HepG2 (cell line): ENCODE results near the gene PLA2G4D. TPM values are rescaled to one million over a fixed set of nuclear protein-coding genes. Genes with fewer than 3 reads are reported as not detected.
A peak's percentile ranks its signal among the peaks of the same experiment; 100 is the strongest.

Experiments used
- CREB1 ChIP-seq, 2 experiments: fragments of 450-650 bp in 1 of 2; IDR thresholded peaks; 2 replicates each; pipeline ENCODE4 v1.6.1; 2016 to 2017; ENCODE audit warnings: control low read depth in 1 of 2, mild to moderate bottlenecking in 1 of 2, missing compliant biosample characterization in 1 of 2, missing genetic modification characterization in 1 of 2
- MAFK ChIP-seq, 2 experiments: IDR thresholded peaks in 1 of 2; conservative IDR thresholded peaks in 1 of 2; 2 replicates each; pipeline ENCODE4 v1.6.1; 2011; ENCODE audit warnings: improper control_type of control experiment in 2 of 2, low read length in 2 of 2
- MED1 ChIP-seq: sonication (generic); formaldehyde crosslinking; IDR thresholded peaks from 2 replicates; pipeline ENCODE4 v1.4.0; 2020; ENCODE audit warnings: missing genetic modification reagents
- MXD4 ChIP-seq: IDR thresholded peaks from 2 replicates; pipeline ENCODE4 v1.6.1; 2016; ENCODE audit warnings: mild to moderate bottlenecking, missing biosample characterization, missing genetic modification reagents
- NPAS2 ChIP-seq: sonication (generic); formaldehyde crosslinking; IDR thresholded peaks from 2 replicates; pipeline ENCODE4 v1.8.0; 2022; ENCODE audit warnings: mild to moderate bottlenecking, missing genetic modification reagents, borderline replicate concordance
- RBFOX2 ChIP-seq: fragments of 200-400 bp; formaldehyde crosslinking; IDR thresholded peaks from 2 replicates; pipeline ENCODE4 v1.6.1; 2017; ENCODE audit warnings: low read depth, mild to moderate bottlenecking, low read length
- SOX6 ChIP-seq, 2 experiments: fragments of 450-650 bp in 1 of 2; sonication (generic) in 1 of 2; formaldehyde crosslinking in 1 of 2; IDR thresholded peaks; 2 replicates each; pipeline versions ENCODE4 v1.4.0 to v1.6.1; 2017 to 2020; ENCODE audit warnings: antibody characterized with exemption in 1 of 2, mild to moderate bottlenecking in 1 of 2, missing genetic modification reagents in 1 of 2
- YEATS2 ChIP-seq: sonication (generic); formaldehyde crosslinking; IDR thresholded peaks from 2 replicates; pipeline ENCODE4 v1.4.0; 2020; ENCODE audit warnings: missing genetic modification reagents, borderline replicate concordance
- ZBTB20 ChIP-seq: sonication (generic); formaldehyde crosslinking; IDR thresholded peaks from 2 replicates; pipeline ENCODE4 v1.8.1; 2023; ENCODE audit warnings: missing genetic modification reagents, low read depth, mild to moderate bottlenecking, borderline replicate concordance
- ZFX ChIP-seq: sonication (generic); formaldehyde crosslinking; IDR thresholded peaks from 2 replicates; pipeline ENCODE4 v1.4.0; 2020; ENCODE audit warnings: mild to moderate bottlenecking, low read depth, missing genetic modification reagents, moderate library complexity
- ZNF160 ChIP-seq: sonication (generic); formaldehyde crosslinking; IDR thresholded peaks from 2 replicates; pipeline ENCODE4 v1.8.0; 2022; ENCODE audit warnings: mild to moderate bottlenecking, inconsistent platforms, missing genetic modification reagents
- ZNF484 ChIP-seq: sonication (generic); formaldehyde crosslinking; IDR thresholded peaks from 2 replicates; pipeline ENCODE4 v1.5.1; 2020; ENCODE audit warnings: mild to moderate bottlenecking, low read depth, missing genetic modification reagents, borderline replicate concordance
- ZNF589 ChIP-seq: sonication (generic); formaldehyde crosslinking; conservative IDR thresholded peaks from 2 replicates; pipeline ENCODE4 v1.8.0; 2022; ENCODE audit warnings: mild to moderate bottlenecking, moderate library complexity, missing genetic modification reagents
- ZNF678 ChIP-seq: sonication (generic); formaldehyde crosslinking; IDR thresholded peaks from 2 replicates; pipeline ENCODE4 v1.4.0; 2020; ENCODE audit warnings: mild to moderate bottlenecking, missing genetic modification reagents
- ZNF713 ChIP-seq: sonication (generic); formaldehyde crosslinking; IDR thresholded peaks from 2 replicates; pipeline ENCODE4 v1.4.0; 2020; ENCODE audit warnings: mild to moderate bottlenecking, missing genetic modification reagents
- ZSCAN31 ChIP-seq: sonication (generic); formaldehyde crosslinking; IDR thresholded peaks from 2 replicates; pipeline ENCODE4 v1.5.0; 2020; ENCODE audit warnings: low read depth, mild to moderate bottlenecking, missing genetic modification reagents
- polyA plus RNA-seq, 8 experiments: library from polyadenylated mRNA; depleted of rRNA in 3 of 8; stranded (reverse) in 7 of 8; unstranded in 1 of 8; fragments of >200 nt; fragmentation: Illumina TruSeq in 4 of 8; extraction: Trizol in 4 of 8; gene quantifications; 2 replicates each; pipeline versions ENCODE4 v1.2.1 to v1.2.3, GENCODE V29; 2011 to 2016; ENCODE audit warnings: low read depth in 4 of 8, missing spikeins in 1 of 8, mixed read lengths in 1 of 8; ENCODE audit not compliant: insufficient read depth in 1 of 8
- total RNA-seq, 5 experiments: library from RNA; depleted of rRNA; stranded (reverse); fragments of >200 nt; fragmentation: Illumina TruSeq; extraction: Trizol; gene quantifications; 2 replicates each; pipeline ENCODE4 v1.2.3, GENCODE V29; 2016; ENCODE audit warnings: low read depth in 1 of 5
- TF ChIP-seq, protein P1 (sequence below): sonication (generic); formaldehyde crosslinking; IDR thresholded peaks from 2 replicates; pipeline ENCODE4 v1.5.0; 2020; ENCODE audit warnings: missing genetic modification reagents, mild to moderate bottlenecking, borderline replicate concordance
- TF ChIP-seq, protein P2 (sequence below): sonication (generic); formaldehyde crosslinking; IDR thresholded peaks from 2 replicates; pipeline ENCODE4 v1.4.0; 2020; ENCODE audit warnings: missing genetic modification reagents, low read depth, mild to moderate bottlenecking, borderline replicate concordance
- TF ChIP-seq, protein P3 (sequence below): sonication (generic); formaldehyde crosslinking; IDR thresholded peaks from 2 replicates; pipeline ENCODE4 v1.5.0; 2020; ENCODE audit warnings: missing genetic modification reagents, mild to moderate bottlenecking, borderline replicate concordance
- TF ChIP-seq, protein P4 (sequence below): sonication (generic); formaldehyde crosslinking; IDR thresholded peaks from 2 replicates; pipeline ENCODE4 v1.8.0; 2022; ENCODE audit warnings: mild to moderate bottlenecking, missing genetic modification reagents; ENCODE audit not compliant: insufficient replicate concordance
- TF ChIP-seq, protein P5 (sequence below): sonication (generic); formaldehyde crosslinking; IDR thresholded peaks from 2 replicates; pipeline ENCODE4 v1.4.0; 2020; ENCODE audit warnings: missing genetic modification reagents
- TF ChIP-seq, protein P6 (sequence below): sonication (generic); formaldehyde crosslinking; IDR thresholded peaks from 2 replicates; pipeline ENCODE4 v1.5.0; 2020; ENCODE audit warnings: missing genetic modification reagents

Gene PLA2G4D
- total and polyA plus RNA-seq, 2 of the 13 experiments (the other 11 are each of a cell fraction or from before 2014, with no cell fraction given): 0.04 to 0.21 TPM

DNA sequence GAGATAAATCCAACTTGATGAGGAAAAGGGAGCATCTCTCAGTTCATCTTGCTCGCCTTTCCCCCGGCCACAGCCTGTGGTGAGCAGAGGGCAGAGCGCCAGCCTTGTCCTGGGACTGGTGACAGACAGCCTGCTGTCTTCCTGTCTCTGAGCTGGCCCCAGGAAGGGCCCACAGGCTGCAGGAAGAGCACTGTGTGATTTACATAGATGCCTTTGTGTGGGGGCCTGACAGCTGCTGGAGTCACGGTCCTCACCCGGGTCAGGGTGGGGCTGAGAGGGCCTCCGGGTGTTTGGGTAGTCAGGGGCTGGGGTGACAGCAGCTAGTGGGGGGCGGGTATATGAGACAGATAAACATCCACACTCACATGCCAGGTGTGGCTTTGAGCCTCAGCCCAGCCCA, 29.3 kb downstream of the PLA2G4D start (continued):
- TF ChIP-seq CREB1 (IDR thresholded peaks at IDR 0.05): no peak
- no peak for TF ChIP-seq CREB1 (CRISPR knock-in tag; IDR thresholded peaks at IDR 0.05)
- no peak for TF ChIP-seq ZNF484
- TF ChIP-seq, protein P1, sequence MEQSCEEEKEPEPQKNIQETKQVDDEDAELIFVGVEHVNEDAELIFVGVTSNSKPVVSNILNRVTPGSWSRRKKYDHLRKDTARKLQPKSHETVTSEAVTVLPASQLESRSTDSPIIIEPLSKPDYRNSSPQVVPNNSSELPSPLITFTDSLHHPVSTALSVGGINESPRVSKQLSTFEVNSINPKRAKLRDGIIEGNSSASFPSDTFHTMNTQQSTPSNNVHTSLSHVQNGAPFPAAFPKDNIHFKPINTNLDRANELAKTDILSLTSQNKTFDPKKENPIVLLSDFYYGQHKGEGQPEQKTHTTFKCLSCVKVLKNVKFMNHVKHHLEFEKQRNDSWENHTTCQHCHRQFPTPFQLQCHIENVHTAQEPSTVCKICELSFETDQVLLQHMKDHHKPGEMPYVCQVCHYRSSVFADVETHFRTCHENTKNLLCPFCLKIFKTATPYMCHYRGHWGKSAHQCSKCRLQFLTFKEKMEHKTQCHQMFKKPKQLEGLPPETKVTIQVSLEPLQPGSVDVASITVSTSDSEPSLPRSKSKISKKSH (CRISPR knock-in tag): no peak
- no peak for TF ChIP-seq ZBTB20
- TF ChIP-seq, protein P2, sequence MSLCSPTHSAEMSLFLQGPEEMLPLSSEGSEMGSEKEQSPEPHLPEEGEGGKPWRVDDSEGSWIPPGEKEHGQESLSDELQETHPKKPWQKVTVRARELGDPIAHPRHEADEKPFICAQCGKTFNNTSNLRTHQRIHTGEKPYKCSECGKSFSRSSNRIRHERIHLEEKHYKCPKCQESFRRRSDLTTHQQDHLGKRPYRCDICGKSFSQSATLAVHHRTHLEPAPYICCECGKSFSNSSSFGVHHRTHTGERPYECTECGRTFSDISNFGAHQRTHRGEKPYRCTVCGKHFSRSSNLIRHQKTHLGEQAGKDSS (CRISPR knock-in tag): 0 out of 2 replicates have a peak, but pooled peaks have one; percentile 45
- TF ChIP-seq, protein P3, sequence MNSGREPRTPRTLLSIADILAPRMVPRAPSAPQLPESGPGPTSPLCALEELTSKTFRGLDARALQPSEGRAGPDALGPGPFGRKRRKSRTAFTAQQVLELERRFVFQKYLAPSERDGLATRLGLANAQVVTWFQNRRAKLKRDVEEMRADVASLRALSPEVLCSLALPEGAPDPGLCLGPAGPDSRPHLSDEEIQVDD (CRISPR knock-in tag): no peak
- TF ChIP-seq ZNF713 (CRISPR knock-in tag): no peak
- no peak for TF ChIP-seq YEATS2 (CRISPR knock-in tag)
- TF ChIP-seq, protein P4, sequence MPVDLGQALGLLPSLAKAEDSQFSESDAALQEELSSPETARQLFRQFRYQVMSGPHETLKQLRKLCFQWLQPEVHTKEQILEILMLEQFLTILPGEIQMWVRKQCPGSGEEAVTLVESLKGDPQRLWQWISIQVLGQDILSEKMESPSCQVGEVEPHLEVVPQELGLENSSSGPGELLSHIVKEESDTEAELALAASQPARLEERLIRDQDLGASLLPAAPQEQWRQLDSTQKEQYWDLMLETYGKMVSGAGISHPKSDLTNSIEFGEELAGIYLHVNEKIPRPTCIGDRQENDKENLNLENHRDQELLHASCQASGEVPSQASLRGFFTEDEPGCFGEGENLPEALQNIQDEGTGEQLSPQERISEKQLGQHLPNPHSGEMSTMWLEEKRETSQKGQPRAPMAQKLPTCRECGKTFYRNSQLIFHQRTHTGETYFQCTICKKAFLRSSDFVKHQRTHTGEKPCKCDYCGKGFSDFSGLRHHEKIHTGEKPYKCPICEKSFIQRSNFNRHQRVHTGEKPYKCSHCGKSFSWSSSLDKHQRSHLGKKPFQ (CRISPR knock-in tag): no peak
- no peak for TF ChIP-seq MAFK (conservative IDR thresholded peaks at IDR 0.05 in 1 of 2, IDR thresholded peaks at IDR 0.05 in 1 of 2; ENCODE audit: low read length in 2 of 2)
- peak; percentile 48; the same call in 1 of the 2 replicates for TF ChIP-seq ZFX
- TF ChIP-seq, protein P5, sequence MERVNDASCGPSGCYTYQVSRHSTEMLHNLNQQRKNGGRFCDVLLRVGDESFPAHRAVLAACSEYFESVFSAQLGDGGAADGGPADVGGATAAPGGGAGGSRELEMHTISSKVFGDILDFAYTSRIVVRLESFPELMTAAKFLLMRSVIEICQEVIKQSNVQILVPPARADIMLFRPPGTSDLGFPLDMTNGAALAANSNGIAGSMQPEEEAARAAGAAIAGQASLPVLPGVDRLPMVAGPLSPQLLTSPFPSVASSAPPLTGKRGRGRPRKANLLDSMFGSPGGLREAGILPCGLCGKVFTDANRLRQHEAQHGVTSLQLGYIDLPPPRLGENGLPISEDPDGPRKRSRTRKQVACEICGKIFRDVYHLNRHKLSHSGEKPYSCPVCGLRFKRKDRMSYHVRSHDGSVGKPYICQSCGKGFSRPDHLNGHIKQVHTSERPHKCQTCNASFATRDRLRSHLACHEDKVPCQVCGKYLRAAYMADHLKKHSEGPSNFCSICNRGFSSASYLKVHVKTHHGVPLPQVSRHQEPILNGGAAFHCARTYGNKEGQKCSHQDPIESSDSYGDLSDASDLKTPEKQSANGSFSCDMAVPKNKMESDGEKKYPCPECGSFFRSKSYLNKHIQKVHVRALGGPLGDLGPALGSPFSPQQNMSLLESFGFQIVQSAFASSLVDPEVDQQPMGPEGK: peak; percentile 87
- no peak for TF ChIP-seq ZNF160 (CRISPR knock-in tag)
- no peak for TF ChIP-seq ZNF589 (CRISPR knock-in tag)
- no peak for TF ChIP-seq MED1 (CRISPR knock-in tag)
- no peak for TF ChIP-seq RBFOX2
- TF ChIP-seq ZNF678 (CRISPR knock-in tag): no peak
- TF ChIP-seq, protein P6, sequence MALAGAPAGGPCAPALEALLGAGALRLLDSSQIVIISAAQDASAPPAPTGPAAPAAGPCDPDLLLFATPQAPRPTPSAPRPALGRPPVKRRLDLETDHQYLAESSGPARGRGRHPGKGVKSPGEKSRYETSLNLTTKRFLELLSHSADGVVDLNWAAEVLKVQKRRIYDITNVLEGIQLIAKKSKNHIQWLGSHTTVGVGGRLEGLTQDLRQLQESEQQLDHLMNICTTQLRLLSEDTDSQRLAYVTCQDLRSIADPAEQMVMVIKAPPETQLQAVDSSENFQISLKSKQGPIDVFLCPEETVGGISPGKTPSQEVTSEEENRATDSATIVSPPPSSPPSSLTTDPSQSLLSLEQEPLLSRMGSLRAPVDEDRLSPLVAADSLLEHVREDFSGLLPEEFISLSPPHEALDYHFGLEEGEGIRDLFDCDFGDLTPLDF (CRISPR knock-in tag): no peak
- no peak for TF ChIP-seq MXD4 (CRISPR knock-in tag)
- TF ChIP-seq ZSCAN31 (CRISPR knock-in tag): 0 out of 2 replicates have a peak, but pooled peaks have one; percentile 3
- no peak for TF ChIP-seq NPAS2 (CRISPR knock-in tag)
- TF ChIP-seq SOX6 (IDR thresholded peaks at IDR 0.05): no peak
- TF ChIP-seq SOX6 (CRISPR knock-in tag; IDR thresholded peaks at IDR 0.05): peak; percentile 51
